Astrocyte of the cerebellum (primary cell): ENCODE measurements around the gene BHLHE23.

Experiments
- DNase-seq: peaks from one replicate; pipeline ENCODE4 v3.0.0-alpha.2; 2011; ENCODE audit warnings: low read depth
- H3K4me3 ChIP-seq: 2 replicates; pipeline ENCODE4 v1.5.1; 2011; ENCODE audit warnings: mild to moderate bottlenecking, low read depth, low read length, moderate library complexity
- in situ Hi-C: cut with HindIII; loops from 2 replicates; pipeline ENCODE4 v1.10.0; 2017; ENCODE audit warnings: low sequenced_read_pairs
- TF ChIP-seq, protein P1 (sequence below): IDR thresholded peaks from 2 replicates; pipeline ENCODE4 v1.5.1; 2012; ENCODE audit warnings: low read length, low read depth, moderate library complexity, mild to moderate bottlenecking; ENCODE audit errors: missing control alignments

The BHLHE23 gene

DNA sequence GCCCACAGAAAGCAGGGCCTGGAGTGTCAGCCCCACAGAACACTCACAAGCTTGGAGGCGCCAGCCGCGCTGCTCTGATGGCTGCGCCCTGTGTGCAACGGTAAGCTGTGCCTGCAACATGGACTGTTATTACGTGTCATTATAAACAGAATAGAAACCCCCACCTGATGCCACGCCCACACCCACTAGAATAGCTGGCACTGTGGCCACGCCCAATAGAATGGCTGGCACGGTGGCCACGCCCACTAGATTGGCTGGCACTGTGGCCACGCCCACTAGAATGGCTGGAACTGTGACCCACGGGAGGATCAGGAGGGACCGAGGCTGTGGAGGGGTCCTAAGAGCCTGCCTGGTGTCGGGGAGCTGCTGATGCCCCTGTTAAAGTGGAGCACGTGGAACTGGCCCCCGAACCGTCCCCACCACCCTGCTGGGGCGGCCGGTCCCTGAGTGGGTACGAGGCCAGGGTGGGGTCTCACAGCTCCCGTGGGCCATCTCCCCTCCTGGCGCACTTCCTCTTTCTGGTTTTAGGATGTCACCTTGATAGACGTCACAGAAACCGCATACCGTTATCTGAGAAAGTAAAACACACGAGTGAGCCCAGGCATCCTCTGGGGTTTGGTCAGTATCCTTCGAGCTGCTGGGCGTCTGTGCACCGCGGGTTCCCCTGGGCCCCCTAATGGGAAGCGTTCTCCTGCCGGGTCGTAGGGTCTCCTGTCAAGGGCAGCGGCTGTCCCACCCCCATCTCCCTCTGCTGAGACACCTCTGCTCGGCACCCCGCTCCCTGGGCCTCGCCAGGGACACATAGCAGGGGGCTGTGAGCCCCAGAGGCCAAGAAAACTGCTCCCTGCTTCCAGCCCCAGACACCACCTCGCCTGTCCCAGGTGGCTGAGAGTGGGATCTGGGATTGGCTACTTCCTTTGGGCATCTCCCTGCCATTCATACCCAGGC, 28.9 kb downstream of the BHLHE23 start:
- TF ChIP-seq, protein P1, sequence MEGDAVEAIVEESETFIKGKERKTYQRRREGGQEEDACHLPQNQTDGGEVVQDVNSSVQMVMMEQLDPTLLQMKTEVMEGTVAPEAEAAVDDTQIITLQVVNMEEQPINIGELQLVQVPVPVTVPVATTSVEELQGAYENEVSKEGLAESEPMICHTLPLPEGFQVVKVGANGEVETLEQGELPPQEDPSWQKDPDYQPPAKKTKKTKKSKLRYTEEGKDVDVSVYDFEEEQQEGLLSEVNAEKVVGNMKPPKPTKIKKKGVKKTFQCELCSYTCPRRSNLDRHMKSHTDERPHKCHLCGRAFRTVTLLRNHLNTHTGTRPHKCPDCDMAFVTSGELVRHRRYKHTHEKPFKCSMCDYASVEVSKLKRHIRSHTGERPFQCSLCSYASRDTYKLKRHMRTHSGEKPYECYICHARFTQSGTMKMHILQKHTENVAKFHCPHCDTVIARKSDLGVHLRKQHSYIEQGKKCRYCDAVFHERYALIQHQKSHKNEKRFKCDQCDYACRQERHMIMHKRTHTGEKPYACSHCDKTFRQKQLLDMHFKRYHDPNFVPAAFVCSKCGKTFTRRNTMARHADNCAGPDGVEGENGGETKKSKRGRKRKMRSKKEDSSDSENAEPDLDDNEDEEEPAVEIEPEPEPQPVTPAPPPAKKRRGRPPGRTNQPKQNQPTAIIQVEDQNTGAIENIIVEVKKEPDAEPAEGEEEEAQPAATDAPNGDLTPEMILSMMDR: no peak
- H3K4me3 ChIP-seq: no peak overlapping the region
- DNase-seq: no peak
- in situ Hi-C loops: no loop called here

DNA sequence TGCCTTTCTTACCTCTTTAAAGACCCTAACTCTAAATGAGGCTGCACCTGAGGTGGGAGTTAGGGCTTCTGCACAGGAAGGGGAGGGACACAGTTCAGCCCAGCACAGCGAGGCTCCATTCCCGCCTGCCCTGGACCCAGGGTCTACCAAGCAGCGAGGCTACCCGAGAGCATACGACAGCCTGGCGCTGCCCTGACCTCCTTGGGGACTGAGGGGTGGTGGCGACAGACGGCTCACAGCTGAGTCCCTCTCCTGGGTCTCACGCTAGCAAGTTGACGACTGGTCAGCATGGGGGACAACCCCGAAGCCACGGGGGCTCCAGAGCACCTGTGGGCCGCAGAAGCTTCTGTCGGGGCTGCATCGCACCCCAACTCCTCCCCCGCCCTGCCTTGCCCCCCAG, 29.9 kb downstream of the BHLHE23 start:
- H3K4me3 ChIP-seq: no peak overlapping the region
- in situ Hi-C loops: no loop called here
- no peak for DNase-seq
- TF ChIP-seq, protein P1: no peak

DNA sequence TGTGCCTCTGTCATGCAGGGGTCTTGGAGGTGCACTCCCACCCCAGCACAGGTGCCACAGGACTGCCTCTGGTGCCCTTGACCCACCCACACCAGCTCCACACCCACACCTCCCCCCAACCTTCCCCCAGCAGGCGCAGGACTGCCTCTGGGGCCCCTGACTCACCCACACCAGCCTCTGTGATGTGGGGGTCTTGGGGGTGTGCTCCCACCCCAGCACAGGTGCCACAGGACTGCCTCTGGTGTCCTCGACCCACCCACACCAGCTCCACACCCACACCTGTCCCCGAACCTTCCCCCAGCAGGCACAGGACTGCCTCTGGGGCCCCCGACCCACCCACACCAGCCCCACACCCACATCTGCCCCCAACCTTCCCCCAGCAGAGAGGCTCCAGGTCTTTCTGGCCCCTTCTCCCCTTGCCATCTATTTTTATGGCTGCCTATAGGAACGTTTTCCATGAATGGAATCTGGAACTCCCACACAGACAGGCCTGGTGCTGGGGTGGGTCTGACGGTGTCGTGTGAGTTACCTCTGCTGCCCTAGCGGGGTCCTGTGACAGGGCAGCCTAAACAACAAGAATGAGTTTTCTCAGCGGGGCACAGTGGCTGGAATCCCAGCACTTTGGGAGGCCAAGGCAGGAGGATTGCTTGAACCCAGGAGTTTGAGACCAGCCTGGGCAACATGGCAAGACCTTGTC, 30.8 kb downstream of the BHLHE23 start:
- no peak overlapping the region for H3K4me3 ChIP-seq
- TF ChIP-seq, protein P1: no peak
- in situ Hi-C loops: no loop called here
- no peak for DNase-seq

DNA sequence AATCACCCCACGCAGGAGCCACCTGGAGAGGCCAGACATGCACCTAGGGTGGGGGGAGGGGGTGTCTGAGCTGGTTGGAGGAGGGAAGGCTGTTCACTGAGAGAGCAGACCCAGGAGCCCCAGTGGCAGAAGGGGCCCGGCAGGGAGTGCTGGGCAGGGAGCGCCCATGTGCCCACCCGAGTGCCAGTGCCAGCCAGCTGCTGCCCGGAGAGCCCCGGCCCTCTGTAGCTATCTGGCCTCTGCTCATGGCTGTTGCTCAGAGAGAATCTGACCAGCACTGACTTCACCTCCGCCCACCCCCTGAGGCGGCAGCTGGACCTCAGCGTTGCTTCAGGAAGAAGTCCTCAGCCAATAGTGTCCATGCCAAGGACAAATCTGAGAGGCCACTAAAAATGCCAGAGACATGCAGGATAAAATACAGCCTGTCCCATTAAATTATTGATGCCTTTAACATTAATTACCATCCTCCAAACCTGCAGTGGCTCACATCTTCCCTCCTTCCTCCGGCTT, 31.5 kb downstream of the BHLHE23 start:
- no peak for DNase-seq
- H3K4me3 ChIP-seq: no peak overlapping the region
- in situ Hi-C loops: no loop called here
- TF ChIP-seq, protein P1: no peak

DNA sequence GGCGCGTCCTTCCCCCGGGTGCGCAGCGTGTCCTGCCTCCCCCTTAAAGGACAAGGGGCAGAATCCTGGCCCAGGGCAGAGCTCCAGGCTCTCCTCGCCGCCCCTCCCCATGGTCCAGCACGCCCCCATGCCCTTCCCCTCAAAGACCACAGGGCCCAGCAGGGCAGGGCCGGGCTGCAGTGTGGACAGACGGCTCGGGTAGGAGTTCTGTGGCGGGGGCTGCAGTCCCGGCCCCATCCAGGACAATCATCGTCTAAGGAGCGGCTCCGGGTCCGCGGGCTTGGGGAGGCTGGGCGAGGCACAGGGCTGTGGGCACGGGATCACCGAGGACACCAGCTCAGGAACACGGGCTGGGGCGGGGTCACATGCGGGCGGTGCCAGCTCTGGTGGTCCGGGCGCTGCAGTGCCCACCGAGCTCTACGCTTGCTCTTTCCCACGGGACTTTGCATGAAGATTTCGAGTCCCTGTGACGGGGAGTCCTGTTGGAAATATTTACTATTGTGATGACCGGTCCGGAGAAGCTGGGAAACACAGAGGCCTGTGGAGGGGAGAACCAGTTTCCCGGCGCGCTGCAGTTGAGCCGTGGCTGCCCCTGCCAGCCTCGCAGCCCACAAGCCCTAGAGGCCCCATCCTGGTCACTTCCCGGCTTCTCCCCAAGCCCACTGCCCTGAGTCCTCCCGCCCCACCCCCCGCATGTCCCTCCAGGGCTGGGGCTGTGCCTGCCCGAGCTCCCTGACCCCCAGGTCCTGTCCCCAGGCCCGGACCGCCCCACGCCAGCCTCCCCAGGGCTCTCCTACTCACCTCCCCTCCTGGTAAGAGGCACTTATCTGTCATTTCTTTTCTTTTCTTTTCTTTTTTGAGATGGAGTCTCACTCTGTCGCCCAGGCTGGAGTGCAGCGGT, 33.7 kb downstream of the BHLHE23 start:
- DNase-seq: no peak
- no peak overlapping the region for H3K4me3 ChIP-seq
- in situ Hi-C loops: no loop called here
- TF ChIP-seq, protein P1: no peak
